Measurements from ENCODE around the gene HECW1. TPM values are rescaled to one million over a fixed set of nuclear protein-coding genes. Genes with fewer than 3 reads are reported as not detected.

Gene HECW1
- total RNA-seq, 1 donor from 2014 or later, result 0.46 TPM

GRCh38 chr7:43309706-43310022 is 197.2 kb downstream of the HECW1 start:
- Histone ChIP-seq H3K36me3 (ENCODE audit: control insufficient read depth, insufficient read depth, low read length) (no peaks in the 10 kb centered on the region), H3K27me3 (ENCODE audit: control insufficient read depth, insufficient read depth, low read length) (no peaks in the 10 kb centered on the region), H3K4me3 (ENCODE audit: low read depth, low read length) (no peak overlapping the region)
- TF ChIP-seq, protein P1, sequence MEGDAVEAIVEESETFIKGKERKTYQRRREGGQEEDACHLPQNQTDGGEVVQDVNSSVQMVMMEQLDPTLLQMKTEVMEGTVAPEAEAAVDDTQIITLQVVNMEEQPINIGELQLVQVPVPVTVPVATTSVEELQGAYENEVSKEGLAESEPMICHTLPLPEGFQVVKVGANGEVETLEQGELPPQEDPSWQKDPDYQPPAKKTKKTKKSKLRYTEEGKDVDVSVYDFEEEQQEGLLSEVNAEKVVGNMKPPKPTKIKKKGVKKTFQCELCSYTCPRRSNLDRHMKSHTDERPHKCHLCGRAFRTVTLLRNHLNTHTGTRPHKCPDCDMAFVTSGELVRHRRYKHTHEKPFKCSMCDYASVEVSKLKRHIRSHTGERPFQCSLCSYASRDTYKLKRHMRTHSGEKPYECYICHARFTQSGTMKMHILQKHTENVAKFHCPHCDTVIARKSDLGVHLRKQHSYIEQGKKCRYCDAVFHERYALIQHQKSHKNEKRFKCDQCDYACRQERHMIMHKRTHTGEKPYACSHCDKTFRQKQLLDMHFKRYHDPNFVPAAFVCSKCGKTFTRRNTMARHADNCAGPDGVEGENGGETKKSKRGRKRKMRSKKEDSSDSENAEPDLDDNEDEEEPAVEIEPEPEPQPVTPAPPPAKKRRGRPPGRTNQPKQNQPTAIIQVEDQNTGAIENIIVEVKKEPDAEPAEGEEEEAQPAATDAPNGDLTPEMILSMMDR (IDR thresholded peaks at IDR 0.05; ENCODE audit: insufficient read depth, low read length, poor library complexity, severe bottlenecking), result no peak
- DNase-seq (ENCODE audit: low read depth), result no peak

- TF ChIP-seq, protein P1 (IDR thresholded peaks at IDR 0.05; ENCODE audit: insufficient read depth, low read length, poor library complexity, severe bottlenecking), result no peak
- no peak for DNase-seq (ENCODE audit: low read depth)
- H3K27me3 ChIP-seq (ENCODE audit: control insufficient read depth, insufficient read depth, low read length), result no peaks in the 10 kb centered on the region
- no peak overlapping the region for H3K4me3 ChIP-seq (ENCODE audit: low read depth, low read length)
- H3K36me3 ChIP-seq (ENCODE audit: control insufficient read depth, insufficient read depth, low read length), result no peaks in the 10 kb centered on the region
Measured at GRCh38 chr7:43311052-43311451, 198.6 kb downstream of the HECW1 start.

GRCh38 chr7:43311694-43312093 is 199.2 kb downstream of the HECW1 start:
- Histone ChIP-seq H3K4me3 (ENCODE audit: low read depth, low read length) (no peak overlapping the region), H3K27me3 (ENCODE audit: control insufficient read depth, insufficient read depth, low read length) (no peaks in the 10 kb centered on the region), H3K36me3 (ENCODE audit: control insufficient read depth, insufficient read depth, low read length) (no peaks in the 10 kb centered on the region)
- no peak for DNase-seq (ENCODE audit: low read depth)
- TF ChIP-seq, protein P1 (IDR thresholded peaks at IDR 0.05; ENCODE audit: insufficient read depth, low read length, poor library complexity, severe bottlenecking), result no peak

DNA sequence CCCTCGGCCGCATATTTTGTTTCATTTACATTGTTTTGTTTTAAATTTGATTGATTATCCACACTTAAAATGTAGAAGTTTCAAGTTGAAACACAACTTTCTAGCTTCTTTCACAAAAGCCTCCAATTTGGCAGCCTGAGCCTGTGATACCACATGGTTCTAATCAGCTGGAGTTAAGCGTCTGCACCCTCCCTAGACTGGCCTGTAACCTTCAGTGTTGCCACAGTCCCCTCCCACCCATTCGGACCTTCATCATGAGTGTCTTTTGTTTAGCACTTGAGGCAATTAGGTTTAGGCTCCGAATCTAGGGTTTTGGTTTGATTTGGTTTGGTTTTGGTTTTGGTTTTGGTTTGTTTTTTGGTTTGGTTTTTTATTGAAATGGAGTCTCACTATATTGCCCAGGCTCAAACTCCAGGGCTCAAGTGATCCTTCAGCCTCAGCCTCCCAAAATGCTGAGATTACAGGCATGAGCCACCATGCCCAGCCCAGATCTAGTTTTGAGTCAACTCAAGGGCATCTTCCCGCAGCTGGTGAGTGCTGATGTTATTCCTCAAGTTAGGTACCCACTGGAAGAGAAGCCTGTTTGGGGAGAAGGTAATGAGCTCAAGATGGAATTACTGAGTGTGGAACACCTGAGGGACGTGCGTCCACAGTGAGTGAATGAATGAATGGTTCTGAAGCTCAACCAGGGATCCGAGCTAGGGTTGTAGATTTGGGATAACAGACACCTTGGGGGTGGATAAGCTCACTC is 201.4 kb downstream of the HECW1 start:
- no peak for DNase-seq (ENCODE audit: low read depth)
- Histone ChIP-seq H3K4me3 (ENCODE audit: low read depth, low read length) (no peak overlapping the region), H3K27me3 (ENCODE audit: control insufficient read depth, insufficient read depth, low read length) (no peaks in the 10 kb centered on the region), H3K36me3 (ENCODE audit: control insufficient read depth, insufficient read depth, low read length) (no peaks in the 10 kb centered on the region)
- TF ChIP-seq, protein P1 (IDR thresholded peaks at IDR 0.05; ENCODE audit: insufficient read depth, low read length, poor library complexity, severe bottlenecking), result no peak

DNA sequence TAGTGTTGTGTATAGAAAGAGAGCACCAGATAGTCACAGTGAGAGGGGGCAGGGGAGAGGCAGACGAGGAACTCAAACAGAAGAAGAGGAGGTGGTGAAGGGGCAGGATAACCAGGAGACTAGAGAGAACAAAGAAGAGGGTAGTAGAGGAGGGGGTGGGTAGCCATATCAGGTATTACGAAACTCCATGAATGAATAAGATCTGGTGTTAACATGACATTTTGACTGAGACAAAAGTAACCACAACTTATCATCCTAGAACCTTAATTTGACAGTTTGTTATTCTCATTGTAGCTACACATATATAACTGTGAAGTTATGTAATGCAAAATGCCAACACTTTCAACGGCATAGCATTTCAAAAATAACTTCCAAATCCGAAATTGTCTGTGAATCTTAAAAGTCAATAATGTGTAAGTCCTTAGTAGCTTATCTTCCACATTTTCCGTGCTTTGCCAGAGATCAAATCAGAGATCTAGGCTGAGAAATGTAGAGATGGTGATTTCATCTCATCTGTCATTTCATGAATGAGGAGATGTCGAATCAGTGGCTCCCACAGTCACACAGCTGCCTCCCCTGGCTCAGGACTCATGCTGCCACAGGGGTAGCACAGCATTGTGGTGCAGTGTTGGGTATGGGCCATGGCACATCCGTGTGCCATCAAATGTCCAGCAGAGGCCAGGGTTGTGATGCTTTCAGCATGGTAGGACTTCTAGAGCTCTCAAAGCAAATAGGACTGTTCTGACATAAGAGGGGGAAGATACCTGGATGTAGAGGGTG is 202.1 kb downstream of the HECW1 start:
- DNase-seq (ENCODE audit: low read depth), result no peak
- no peaks in the 10 kb centered on the region for H3K27me3 ChIP-seq (ENCODE audit: control insufficient read depth, insufficient read depth, low read length)
- H3K4me3 ChIP-seq (ENCODE audit: low read depth, low read length), result no peak overlapping the region
- TF ChIP-seq, protein P1 (IDR thresholded peaks at IDR 0.05; ENCODE audit: insufficient read depth, low read length, poor library complexity, severe bottlenecking), result no peak
- no peaks in the 10 kb centered on the region for H3K36me3 ChIP-seq (ENCODE audit: control insufficient read depth, insufficient read depth, low read length)
